GM06990 (cell line): ENCODE data around the gene P2RY11.
A peak's percentile ranks its signal among the peaks of the same experiment; 100 is the strongest.

Source experiments
- DNase-seq: peaks from one replicate; pipeline ENCODE4 v3.0.0-alpha.2; 2011; ENCODE audit not compliant: insufficient read length; ENCODE audit errors: extremely low read depth
- H3K27me3 ChIP-seq: replicated peaks from 2 replicates; pipeline ENCODE4 v1.6.0; 2011; ENCODE audit warnings: low read length; ENCODE audit not compliant: control insufficient read depth, insufficient read depth
- H3K36me3 ChIP-seq: 2 replicates; pipeline ENCODE4 v1.5.1; 2011; ENCODE audit warnings: low read length; ENCODE audit not compliant: control insufficient read depth, insufficient read depth
- H3K4me3 ChIP-seq: replicated peaks from 2 replicates; pipeline ENCODE4 v1.5.1; 2011; ENCODE audit warnings: low read depth, mild to moderate bottlenecking, control low read depth, low read length
- CTCF ChIP-seq: IDR thresholded peaks from 2 replicates; pipeline ENCODE4 v1.5.1; 2011; ENCODE audit warnings: low read length, control low read depth, mild to moderate bottlenecking, inconsistent platforms; ENCODE audit not compliant: insufficient read depth, poor library complexity, severe bottlenecking

The P2RY11 gene

DNA sequence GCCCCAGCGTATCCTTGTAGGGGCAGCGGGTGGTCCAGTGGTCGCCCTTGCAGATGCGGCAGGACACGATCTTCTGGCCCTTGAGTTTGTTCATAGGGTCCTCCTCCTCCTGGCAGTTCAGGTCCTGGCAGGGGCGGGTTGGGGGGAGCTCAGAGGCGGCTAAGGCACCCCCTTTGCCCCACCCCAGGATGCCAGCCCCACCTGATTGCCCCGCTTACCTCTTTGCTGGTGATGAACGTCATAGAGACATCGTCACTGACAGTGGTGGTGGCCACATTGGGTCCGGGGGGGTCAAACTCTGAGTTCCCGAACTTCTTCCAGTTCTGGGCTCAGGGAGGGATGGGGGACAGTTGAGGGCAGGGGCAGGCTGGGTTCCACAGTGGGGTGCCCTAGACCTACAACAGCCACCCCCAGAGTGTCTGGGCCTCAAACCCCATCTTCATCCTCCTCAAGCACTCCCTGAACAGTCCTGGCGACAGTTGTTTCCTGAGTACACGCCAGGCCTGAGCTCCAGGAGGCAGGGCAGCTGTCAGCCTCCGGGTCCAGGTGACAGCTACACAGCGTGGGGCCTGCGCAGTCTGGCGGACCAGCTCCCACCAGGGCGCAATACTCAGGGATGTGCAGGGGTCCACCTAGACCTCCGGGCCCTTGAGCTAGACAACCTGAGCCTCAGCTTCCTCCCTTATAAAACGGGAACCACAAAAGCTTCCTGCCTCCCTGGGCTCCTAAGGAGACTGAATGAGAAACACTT lies 5.5 kb downstream of the P2RY11 start:
- Histone ChIP-seq H3K36me3 (peaks cover 35% of the 10 kb centered on the region), H3K4me3 (no peak overlapping the region), H3K27me3 (no peaks in the 10 kb centered on the region)
- TF ChIP-seq CTCF: no peak
- no peak for DNase-seq

GRCh38 chr19:10118960-10119359 lies 7.5 kb downstream of the P2RY11 start:
- no peak for DNase-seq
- no peak for TF ChIP-seq CTCF
- peaks cover 31% of the 10 kb centered on the region for H3K36me3 ChIP-seq
- no peaks in the 10 kb centered on the region for H3K27me3 ChIP-seq
- peak overlapping the region; percentile 98 for H3K4me3 ChIP-seq

GRCh38 chr19:10120538-10121189 lies 9.2 kb downstream of the P2RY11 start:
- Histone ChIP-seq H3K36me3 (peaks cover 19% of the 10 kb centered on the region), H3K4me3 (no peak overlapping the region), H3K27me3 (no peaks in the 10 kb centered on the region)
- no peak for TF ChIP-seq CTCF
- no peak for DNase-seq

DNA sequence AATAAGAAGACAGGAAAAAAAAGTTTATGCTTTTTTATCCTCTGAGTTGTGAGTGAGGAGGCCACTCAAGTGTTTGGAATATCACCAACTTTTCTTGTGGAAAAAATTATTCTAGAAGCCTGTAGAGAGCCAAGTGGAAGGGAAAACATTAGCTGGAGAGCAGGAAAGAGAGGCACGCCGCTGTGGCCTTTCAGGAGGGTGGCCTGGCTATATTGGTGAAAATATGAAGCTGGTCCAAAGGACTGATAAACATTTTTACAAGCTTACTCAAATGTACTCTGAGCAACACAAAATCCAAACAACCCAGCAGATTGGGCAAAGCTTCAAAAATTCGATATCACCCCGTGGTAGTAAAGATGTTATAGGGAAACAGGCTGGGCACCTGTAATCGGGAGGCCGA lies 10.6 kb downstream of the P2RY11 start:
- no peak for DNase-seq
- no peak for TF ChIP-seq CTCF
- Histone ChIP-seq H3K36me3 (peaks cover 7% of the 10 kb centered on the region), H3K27me3 (no peaks in the 10 kb centered on the region), H3K4me3 (no peak overlapping the region)

- no peak for TF ChIP-seq CTCF
- H3K4me3 ChIP-seq: no peak overlapping the region
- no peaks in the 10 kb centered on the region for H3K27me3 ChIP-seq
- no peak for DNase-seq
- no peaks in the 10 kb centered on the region; the same call in 1 of the 2 replicates for H3K36me3 ChIP-seq
Measured at GRCh38 chr19:10124429-10124828, 12.9 kb downstream of the P2RY11 start.
